ENCODE results near the gene CEP44.
"Not testable (repeated sequence)": the region's sequence is repeated elsewhere in the genome, so short reads cannot be mapped to it uniquely, and the experiment has no call there.

DNA sequence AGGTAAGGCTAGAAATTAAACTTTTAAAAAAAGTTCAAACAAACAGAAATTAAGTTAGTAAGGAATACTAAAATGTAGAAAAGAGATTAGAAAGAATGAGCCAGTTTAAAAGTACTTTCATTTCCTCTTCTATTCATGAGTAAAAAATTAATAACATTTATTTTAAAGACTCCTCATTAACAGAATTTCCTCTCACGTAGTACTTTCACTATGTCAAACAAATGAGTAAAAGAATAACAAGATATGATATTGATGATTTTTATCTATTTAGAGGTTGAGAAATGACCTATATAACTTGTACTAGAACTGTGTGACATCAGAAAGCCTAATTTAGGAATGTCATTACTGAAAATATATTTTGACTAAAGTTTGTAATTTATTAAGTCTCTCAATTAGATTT, 22.3 kb upstream of the CEP44 start:
- TF ChIP-seq, protein P1, sequence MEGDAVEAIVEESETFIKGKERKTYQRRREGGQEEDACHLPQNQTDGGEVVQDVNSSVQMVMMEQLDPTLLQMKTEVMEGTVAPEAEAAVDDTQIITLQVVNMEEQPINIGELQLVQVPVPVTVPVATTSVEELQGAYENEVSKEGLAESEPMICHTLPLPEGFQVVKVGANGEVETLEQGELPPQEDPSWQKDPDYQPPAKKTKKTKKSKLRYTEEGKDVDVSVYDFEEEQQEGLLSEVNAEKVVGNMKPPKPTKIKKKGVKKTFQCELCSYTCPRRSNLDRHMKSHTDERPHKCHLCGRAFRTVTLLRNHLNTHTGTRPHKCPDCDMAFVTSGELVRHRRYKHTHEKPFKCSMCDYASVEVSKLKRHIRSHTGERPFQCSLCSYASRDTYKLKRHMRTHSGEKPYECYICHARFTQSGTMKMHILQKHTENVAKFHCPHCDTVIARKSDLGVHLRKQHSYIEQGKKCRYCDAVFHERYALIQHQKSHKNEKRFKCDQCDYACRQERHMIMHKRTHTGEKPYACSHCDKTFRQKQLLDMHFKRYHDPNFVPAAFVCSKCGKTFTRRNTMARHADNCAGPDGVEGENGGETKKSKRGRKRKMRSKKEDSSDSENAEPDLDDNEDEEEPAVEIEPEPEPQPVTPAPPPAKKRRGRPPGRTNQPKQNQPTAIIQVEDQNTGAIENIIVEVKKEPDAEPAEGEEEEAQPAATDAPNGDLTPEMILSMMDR (IDR thresholded peaks at IDR 0.05), result not testable (repeated sequence)
- not testable (repeated sequence) for TF ChIP-seq POLR2A (IDR thresholded peaks at IDR 0.05)

Data from adrenal gland (tissue), 5 donors.